ENCODE results near the gene SNTG2.
"Not testable (repeated sequence)": the region's sequence is repeated elsewhere in the genome, so short reads cannot be mapped to it uniquely, and the experiment has no call there.

SNTG2 gene

GRCh38 chr2:1375794-1376193, 425.1 kb downstream of the SNTG2 start:
- DNase-seq (ENCODE audit: low read depth in 3 of 3): no peak

DNA sequence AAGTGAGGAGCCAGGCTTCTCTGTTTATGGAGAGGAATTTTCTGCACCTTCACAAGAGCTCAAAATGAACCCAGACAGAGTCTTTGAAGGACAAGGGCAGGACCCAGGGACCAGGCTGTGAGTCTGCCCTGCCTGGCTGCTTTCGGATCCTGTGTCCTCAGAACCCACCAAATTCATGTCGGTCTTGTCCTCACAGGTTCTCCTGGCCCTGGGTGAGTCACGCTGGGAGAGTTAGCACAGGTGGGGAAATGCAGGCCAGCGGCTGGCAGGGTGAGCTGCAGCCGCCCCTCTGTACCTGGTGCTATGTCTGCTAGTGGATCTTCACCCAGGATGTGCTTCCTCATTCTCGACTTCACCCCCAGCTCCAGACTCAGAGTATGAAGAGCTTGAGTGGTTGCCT, 426.8 kb downstream of the SNTG2 start:
- no peak for DNase-seq (ENCODE audit: low read depth in 3 of 3)

GRCh38 chr2:1378456-1379150, 428.0 kb downstream of the SNTG2 start:
- no peak for DNase-seq (ENCODE audit: low read depth in 3 of 3)

DNA sequence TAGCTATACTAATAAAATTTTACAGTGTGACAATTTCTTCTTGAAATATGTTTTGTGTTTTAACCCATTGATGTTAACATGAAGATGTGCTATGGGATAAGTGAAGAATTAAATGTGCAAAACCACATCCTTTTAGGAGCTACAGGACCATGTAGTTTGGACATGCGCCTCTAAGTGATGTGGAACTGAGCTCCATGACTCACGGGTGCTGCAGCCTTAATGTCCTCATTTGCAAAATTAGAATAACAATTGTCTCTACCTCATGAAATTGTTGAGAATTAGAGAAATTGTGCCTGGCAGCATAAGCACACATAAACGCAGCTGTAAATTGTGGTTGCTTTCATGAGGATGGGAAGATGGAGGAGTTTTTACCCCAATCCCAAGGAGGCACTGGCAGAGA, 431.0 kb downstream of the SNTG2 start:
- DNase-seq (ENCODE audit: low read depth in 3 of 3): no peak

DNA sequence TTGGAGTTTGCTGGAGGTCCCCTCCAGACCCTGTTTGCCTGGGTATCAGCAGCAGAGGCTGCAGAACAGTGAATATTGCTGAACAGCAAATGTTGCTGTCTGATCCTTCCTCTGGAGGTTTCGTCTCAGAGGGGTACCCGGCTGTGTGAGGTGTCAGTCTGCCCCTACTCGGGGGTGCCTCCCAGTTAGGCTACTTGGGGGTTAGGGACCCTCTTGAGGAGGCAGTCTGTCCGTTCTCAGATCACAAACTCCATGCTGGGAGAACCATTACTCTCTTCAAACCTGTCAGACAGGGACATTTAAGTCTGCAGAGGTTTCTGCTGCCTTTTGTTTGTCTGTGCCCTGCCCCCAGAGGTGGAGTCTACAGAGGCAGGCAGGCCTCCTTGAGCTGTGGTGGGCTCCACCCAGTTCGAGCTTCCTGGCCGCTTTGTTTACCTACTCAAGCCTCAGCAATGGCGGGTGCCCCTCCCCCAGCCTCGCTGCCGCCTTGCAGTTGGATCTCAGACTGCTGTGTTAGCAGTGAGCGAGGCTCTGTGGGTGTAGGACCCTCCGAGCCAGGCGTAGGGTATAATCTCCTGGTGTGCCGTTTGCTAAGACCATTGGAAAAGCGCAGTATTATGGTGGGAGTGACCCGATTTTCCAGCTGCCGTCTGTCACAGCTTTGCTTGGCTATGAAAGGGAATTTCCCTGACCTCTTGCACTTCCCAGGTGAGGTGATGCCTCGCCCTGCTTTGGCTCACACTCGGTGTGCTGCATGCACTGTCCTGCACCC, 437.5 kb downstream of the SNTG2 start:
- DNase-seq (ENCODE audit: low read depth in 3 of 3): not testable (repeated sequence)

GRCh38 chr2:1390118-1390517, 439.5 kb downstream of the SNTG2 start:
- DNase-seq (ENCODE audit: low read depth in 3 of 3): not testable (repeated sequence)

- no peak for DNase-seq (ENCODE audit: low read depth in 3 of 3)
Observed at GRCh38 chr2:1393321-1393720, 442.7 kb downstream of the SNTG2 start.

DNA sequence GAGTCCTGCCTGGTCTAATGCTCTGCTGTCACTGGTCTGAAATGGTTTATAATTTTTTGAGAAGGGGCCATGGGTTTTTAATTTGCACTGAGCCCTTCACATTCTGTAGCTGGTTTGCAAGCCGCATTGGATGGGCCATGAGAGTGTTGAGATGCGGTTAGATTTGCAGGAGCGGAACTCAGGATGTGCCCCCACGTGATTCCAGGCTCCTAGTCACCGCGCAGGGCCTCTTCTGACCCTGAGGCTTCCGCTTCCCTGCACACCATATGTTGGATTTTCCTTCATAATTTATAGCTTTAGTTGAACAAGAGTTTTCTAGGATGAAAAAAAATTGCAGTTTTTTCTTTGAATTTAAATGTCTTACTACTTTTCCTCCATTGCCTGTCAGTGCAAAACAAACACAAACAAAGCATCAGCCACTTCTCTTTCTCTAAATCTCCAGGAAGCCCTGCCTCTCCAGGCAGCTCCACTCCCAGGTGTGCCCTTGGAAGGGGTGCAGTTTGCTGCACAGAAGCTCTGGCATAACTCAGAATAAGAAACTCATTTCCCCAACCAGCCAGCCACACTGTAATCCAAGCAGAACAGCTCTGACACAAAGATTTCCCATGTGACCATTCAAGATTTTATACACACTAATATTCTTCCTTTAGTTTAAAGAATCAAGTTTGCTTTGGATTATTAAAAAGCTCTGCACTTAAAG, 444.2 kb downstream of the SNTG2 start:
- DNase-seq (ENCODE audit: low read depth in 3 of 3): no peak

GRCh38 chr2:1397350-1397749, 446.7 kb downstream of the SNTG2 start:
- DNase-seq (ENCODE audit: low read depth in 3 of 3): no peak

DNA sequence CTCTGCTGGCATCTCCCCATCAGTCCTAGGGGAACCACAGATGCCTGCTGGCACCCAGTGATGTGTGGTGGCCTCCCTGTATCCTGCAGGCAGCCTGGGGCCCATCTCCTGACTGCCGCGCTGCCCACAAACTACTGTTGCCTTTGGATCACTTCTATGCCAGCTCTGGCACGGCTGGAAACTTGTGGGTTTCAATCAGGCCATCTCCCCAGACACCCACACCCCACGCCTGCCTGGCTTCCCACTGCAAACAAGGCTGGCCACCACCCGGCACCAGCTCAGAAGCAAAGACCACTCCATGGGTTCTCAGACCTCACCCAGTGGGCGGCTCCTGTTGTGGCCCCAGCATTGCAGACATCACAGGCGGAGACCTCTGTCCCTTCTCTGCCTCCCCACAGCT, 447.5 kb downstream of the SNTG2 start:
- DNase-seq (ENCODE audit: low read depth in 3 of 3): no peak

- no peak for DNase-seq (ENCODE audit: low read depth in 3 of 3)
Observed at GRCh38 chr2:1400943-1401735, 450.5 kb downstream of the SNTG2 start.

DNA sequence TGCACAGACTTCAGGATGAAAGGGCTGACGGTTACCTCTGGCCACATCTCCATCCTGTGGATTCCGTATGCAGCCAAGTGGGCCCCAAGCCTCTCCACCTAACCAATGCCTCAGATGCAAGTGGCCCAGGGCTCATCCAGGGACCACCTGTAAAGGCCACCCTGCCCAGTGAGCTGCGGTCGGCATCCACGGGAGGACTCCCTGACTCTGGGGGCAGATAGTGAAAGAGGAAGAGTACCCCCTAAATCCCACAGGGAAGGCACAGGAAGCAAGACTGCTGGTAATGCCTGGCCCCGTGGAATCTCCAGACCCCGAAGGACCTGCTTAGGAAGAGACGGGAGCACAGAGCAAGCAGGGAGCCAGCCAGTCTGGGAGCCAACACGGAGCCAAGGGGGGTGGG, 451.4 kb downstream of the SNTG2 start:
- no peak for DNase-seq (ENCODE audit: low read depth in 3 of 3)

DNA sequence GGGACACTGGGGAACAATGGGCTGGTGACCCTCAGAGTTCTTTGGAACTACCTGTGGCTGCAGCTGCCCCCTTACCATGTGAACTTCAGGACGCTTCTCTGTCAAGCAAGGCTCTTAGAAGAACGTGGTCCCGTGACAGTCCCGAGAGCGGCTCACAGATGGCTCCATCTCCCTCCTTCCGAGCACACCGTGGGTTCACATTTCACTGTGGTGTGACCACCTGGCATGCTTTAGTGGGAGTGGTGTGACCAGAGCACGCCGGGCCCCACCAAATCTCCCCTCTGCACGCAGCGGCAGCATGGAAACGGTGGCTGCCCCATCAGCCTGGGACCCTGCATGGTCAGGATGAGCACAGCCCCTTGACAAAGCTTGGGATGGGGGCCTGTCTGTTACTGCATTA, 452.9 kb downstream of the SNTG2 start:
- DNase-seq (ENCODE audit: low read depth in 3 of 3): no peak

- DNase-seq (ENCODE audit: low read depth in 3 of 3): no peak
Observed at GRCh38 chr2:1405124-1405523, 454.5 kb downstream of the SNTG2 start.

- DNase-seq (ENCODE audit: low read depth in 3 of 3): no peak
Observed at GRCh38 chr2:1405967-1406366, 455.3 kb downstream of the SNTG2 start.

DNA sequence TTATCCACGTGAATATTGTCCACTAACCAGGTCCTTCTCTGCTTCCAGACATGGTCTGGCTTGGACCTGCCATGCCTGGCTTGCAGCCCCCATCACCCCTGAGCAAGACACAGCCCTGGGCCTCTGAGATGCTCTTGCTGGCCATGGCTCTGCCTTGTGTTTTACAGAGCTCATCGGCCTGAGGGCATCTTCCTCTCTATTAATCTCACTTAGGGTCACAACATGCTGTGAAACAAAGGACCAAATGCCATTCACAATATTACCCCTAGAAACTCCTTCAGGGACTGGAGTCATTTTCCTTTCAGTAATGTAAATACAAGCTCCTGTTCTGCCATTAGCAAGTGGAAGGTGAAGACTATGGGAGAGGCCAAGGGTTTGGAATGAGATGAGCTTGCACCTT, 455.8 kb downstream of the SNTG2 start:
- DNase-seq (ENCODE audit: low read depth in 3 of 3): no peak

DNA sequence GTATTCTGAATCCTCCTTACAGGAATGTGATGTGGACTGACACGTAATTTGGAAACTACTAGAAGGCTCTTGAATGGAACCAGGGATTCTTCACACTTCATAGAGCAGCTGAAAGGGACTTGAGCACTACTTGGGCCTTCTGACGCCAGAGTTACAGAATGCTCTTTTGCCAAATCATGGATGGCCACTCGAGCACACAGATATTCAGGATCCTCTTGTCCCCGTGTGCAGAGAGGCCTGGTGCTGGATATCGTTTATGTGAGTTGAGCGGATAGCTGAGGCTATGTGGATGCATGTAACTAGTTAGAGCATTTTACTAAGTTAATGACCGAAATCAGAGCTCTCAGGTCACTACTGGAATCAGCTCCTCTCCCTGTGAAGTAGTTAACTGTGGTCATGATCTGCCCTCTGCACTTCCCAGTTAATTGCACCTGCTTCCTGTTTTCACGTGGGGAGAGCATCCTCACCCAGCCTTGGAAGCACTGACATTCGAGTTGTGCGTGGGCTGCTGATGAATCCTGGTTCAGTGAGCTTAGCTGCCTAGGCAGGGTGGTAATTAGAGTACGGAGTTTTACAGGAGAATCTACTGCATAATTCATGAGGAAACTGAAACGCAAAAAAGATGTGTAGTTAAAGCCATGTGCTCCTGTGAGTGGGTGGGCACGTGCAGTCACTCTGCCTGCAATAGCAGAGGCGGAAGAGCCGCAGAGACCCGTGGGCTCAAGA, 457.5 kb downstream of the SNTG2 start:
- no peak for DNase-seq (ENCODE audit: low read depth in 3 of 3)

- no peak for DNase-seq (ENCODE audit: low read depth in 3 of 3)
Observed at GRCh38 chr2:1413156-1413710, 462.6 kb downstream of the SNTG2 start, which contains the start of gene TPO. Gene TPO, plus strand, starts transcription at chr2:1413463. Its CDS starts 946 bp downstream, at chr2:1414409.

GRCh38 chr2:1414121-1414520, 463.5 kb downstream of the SNTG2 start:
- no peak for DNase-seq (ENCODE audit: low read depth in 3 of 3)

DNA sequence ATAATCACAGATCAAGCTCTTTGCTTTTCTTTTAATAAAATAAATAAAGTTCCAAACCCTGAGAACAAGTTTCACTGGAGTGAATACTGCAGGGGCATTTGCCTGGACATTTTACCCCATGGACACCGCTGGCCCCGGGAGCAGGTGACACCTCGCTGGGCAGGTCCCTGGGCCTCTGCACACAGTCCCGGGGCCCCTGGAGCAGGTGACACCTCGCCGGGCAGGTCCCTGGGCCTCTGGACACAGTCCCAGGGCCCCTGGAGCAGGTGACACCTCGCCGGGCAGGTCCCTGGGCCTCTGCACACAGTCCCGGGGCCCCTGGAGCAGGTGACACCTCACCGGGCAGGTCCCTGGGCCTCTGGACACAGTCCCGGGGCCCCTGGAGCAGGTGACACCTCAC, 464.3 kb downstream of the SNTG2 start:
- DNase-seq (ENCODE audit: low read depth in 3 of 3): not testable (repeated sequence)

GRCh38 chr2:1415501-1415900, 464.9 kb downstream of the SNTG2 start:
- DNase-seq (ENCODE audit: low read depth in 3 of 3): no peak
